ENCODE data around the gene ACAA1. TPM values are rescaled to one million over a fixed set of nuclear protein-coding genes. Genes with fewer than 3 reads are reported as not detected.

The ACAA1 gene
- total RNA-seq, 1 donor from 2014 or later, result 120 TPM

DNA sequence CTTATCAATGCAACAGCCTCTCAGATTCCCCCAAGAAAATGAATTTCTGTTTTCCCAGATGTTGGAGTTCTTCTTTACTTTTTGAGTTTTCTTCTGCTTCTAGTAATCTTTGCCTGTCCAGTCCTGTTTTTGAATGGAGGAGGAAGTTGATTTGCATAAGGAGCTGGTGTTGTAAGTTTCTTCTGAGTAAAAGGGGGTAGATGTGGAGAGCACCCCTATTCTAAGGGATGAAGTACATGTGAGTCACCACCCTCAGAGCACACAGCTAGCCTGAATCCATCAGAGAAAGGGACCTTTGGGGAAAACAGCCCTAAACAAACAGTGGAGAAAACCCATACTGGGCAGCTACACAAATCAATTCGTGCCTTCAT lies 34.5 kb downstream of the ACAA1 start:
- Histone ChIP-seq H3K4me3 (no peak overlapping the region), H3K36me3 (no peaks in the 10 kb centered on the region), H3K9me3 (replicated peaks) (peaks cover 14% of the 10 kb centered on the region), H3K27me3 (ENCODE audit: low read depth) (peaks cover 45% of the 10 kb centered on the region), H3K27ac (replicated peaks) (no peak overlapping the region), H3K4me1 (no peaks in the 10 kb centered on the region)
- no peak for DNase-seq
- TF ChIP-seq, protein P1, sequence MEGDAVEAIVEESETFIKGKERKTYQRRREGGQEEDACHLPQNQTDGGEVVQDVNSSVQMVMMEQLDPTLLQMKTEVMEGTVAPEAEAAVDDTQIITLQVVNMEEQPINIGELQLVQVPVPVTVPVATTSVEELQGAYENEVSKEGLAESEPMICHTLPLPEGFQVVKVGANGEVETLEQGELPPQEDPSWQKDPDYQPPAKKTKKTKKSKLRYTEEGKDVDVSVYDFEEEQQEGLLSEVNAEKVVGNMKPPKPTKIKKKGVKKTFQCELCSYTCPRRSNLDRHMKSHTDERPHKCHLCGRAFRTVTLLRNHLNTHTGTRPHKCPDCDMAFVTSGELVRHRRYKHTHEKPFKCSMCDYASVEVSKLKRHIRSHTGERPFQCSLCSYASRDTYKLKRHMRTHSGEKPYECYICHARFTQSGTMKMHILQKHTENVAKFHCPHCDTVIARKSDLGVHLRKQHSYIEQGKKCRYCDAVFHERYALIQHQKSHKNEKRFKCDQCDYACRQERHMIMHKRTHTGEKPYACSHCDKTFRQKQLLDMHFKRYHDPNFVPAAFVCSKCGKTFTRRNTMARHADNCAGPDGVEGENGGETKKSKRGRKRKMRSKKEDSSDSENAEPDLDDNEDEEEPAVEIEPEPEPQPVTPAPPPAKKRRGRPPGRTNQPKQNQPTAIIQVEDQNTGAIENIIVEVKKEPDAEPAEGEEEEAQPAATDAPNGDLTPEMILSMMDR (IDR thresholded peaks at IDR 0.05; ENCODE audit: borderline replicate concordance), result no peak
- intact Hi-C loops (cut with micrococcal nuclease), result no loop called here

DNA sequence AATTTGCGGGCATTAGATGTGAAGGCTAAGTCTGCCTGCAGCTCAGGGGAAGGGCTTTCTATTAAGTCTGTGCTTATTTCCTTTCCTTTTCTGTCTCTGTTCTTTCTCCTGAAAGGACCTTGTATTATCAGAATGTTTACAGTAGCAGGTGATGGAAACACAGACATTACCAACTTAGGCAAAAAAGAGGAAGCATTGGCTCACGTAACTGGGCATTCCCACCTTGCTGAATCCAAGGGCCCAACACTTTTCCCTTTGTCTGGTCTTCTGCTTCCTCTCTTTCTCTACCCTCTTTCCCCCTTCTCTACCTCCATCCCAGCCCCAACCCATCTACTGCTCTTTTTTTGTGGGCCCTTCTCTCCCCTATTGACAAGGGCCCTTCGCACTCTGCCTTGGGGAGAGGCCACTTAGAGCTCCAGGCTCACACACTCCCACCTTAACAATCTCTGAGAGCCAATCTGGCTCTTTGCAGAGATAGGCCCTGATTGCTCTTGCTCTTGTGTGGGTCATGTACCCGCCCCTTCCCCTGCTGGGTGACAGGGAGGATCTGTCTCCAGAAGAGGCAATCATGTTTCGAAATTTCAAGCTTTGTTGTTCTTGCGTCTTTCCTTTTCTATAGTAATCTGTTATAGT lies 35.0 kb downstream of the ACAA1 start:
- Histone ChIP-seq H3K9me3 (replicated peaks) (peaks cover 14% of the 10 kb centered on the region), H3K27me3 (ENCODE audit: low read depth) (peaks cover 46% of the 10 kb centered on the region), H3K27ac (replicated peaks) (no peak overlapping the region), H3K4me3 (no peak overlapping the region), H3K36me3 (no peaks in the 10 kb centered on the region), H3K4me1 (no peaks in the 10 kb centered on the region)
- intact Hi-C loops (cut with micrococcal nuclease), result no loop called here
- no peak for DNase-seq
- TF ChIP-seq, protein P1 (IDR thresholded peaks at IDR 0.05; ENCODE audit: borderline replicate concordance), result no peak

DNA sequence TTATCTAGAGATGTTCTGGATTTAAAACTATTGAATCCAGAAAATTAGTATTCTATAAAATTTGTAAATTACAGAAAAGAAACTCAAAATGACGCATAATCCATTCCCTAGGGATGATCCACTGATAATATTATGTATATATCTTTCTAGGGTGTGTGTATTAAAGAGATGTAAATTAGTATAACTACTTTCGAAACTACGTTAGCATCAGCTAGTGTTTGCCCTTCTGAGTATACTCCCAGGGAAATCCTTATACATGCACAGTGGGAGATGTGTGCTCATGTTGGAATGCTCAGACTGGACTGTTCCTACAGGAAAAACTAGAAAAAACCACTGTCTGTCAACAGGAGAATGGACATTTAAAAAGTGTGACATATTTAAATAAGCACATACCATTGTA lies 36.4 kb downstream of the ACAA1 start:
- no peak for DNase-seq
- peaks cover 7% of the 10 kb centered on the region for H3K9me3 ChIP-seq (replicated peaks)
- H3K36me3 ChIP-seq, result no peaks in the 10 kb centered on the region
- H3K27me3 ChIP-seq (ENCODE audit: low read depth), result peaks cover 54% of the 10 kb centered on the region
- TF ChIP-seq, protein P1 (IDR thresholded peaks at IDR 0.05; ENCODE audit: borderline replicate concordance), result no peak
- no peaks in the 10 kb centered on the region for H3K4me1 ChIP-seq
- H3K27ac ChIP-seq (replicated peaks), result no peak overlapping the region
- intact Hi-C loops (cut with micrococcal nuclease), result no loop called here
- no peak overlapping the region for H3K4me3 ChIP-seq

DNA sequence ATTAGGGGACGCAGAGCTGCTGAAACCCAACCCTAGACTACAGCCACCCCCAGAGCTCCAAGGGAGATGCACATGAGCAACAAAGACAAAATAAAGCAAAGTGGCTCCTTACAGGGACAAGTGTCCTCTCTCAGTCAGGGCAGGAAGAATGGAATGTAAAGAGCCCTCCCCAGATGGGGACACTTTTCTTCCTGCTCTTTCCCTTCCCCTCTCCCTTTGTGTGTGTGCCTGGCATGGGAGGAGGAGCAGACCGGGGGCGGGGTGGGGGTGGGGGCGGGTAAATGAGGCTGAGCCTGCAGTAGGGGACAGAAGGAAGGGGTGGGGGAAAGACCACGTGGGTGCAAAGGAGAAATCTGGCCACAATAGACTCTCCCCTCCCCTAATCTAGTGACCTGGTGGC lies 37.4 kb downstream of the ACAA1 start:
- no peak overlapping the region for H3K4me3 ChIP-seq
- H3K9me3 ChIP-seq (replicated peaks), result no peaks in the 10 kb centered on the region
- TF ChIP-seq, protein P1 (IDR thresholded peaks at IDR 0.05; ENCODE audit: borderline replicate concordance), result no peak
- no peak for DNase-seq
- no peak overlapping the region for H3K27ac ChIP-seq (replicated peaks)
- intact Hi-C loops (cut with micrococcal nuclease), result no loop called here
- H3K4me1 ChIP-seq, result no peaks in the 10 kb centered on the region
- peaks cover 63% of the 10 kb centered on the region for H3K27me3 ChIP-seq (ENCODE audit: low read depth)
- H3K36me3 ChIP-seq, result no peaks in the 10 kb centered on the region

DNA sequence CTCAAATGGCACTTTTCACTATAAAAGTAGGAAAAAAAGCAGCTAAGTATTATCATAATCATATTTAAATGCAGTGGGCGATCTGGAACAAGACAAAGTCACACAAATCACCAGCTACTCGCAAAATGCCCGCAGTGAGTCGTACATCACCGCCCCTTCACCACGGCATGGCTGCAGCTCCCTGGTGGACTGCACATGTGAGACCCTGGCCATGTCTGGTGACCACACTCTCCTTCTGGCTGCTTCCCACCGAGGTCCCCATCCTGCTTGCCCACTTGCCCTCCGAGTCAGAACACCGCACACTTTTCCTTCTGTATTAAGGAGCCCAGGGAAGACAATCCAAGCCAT lies 38.6 kb downstream of the ACAA1 start:
- intact Hi-C loops (cut with micrococcal nuclease), result no loop called here
- TF ChIP-seq, protein P1 (IDR thresholded peaks at IDR 0.05; ENCODE audit: borderline replicate concordance), result no peak
- DNase-seq, result no peak
- H3K9me3 ChIP-seq (replicated peaks), result no peaks in the 10 kb centered on the region
- H3K4me3 ChIP-seq, result no peak overlapping the region
- peaks cover 74% of the 10 kb centered on the region for H3K27me3 ChIP-seq (ENCODE audit: low read depth)
- H3K4me1 ChIP-seq, result no peaks in the 10 kb centered on the region
- no peak overlapping the region for H3K27ac ChIP-seq (replicated peaks)
- H3K36me3 ChIP-seq, result no peaks in the 10 kb centered on the region

All from left ventricle myocardium inferior (tissue), 1 donor.